Sigmoid colon (tissue), 7 donors: ENCODE results near the gene GPR119. TPM values are rescaled to one million over a fixed set of nuclear protein-coding genes. Genes with fewer than 3 reads are reported as not detected.

Experiments
- DNase-seq: peaks from one replicate; pipeline ENCODE4 v3.0.0-alpha.2; 2019
- H3K27ac ChIP-seq, 4 donors: fragments of 200-600 bp; sonication (generic); one replicate each; pipeline ENCODE4 v1.5.1; 2016 to 2019; ENCODE audit warnings: mild to moderate bottlenecking in 1 of 4
- H3K27me3 ChIP-seq, 3 donors: fragments of 200-600 bp; sonication (generic); one replicate each; pipeline ENCODE4 v1.5.1; 2019; ENCODE audit warnings: mild to moderate bottlenecking in 1 of 3
- H3K36me3 ChIP-seq, 4 donors: fragments of 200-600 bp; sonication (generic); one replicate each; pipeline ENCODE4 v1.5.1; 2016 to 2019
- H3K4me1 ChIP-seq, 4 donors: fragments of 200-600 bp; sonication (generic); one replicate each; pipeline ENCODE4 v1.5.1; 2017 to 2019
- H3K4me3 ChIP-seq, 4 donors: fragments of 200-600 bp; sonication (generic); one replicate each; pipeline ENCODE4 v1.5.1; 2017 to 2019; ENCODE audit warnings: mild to moderate bottlenecking in 2 of 4, moderate library complexity in 1 of 4
- H3K9me3 ChIP-seq, 4 donors: fragments of 200-600 bp in 3 of 4; sonication (generic) in 3 of 4; one replicate each; pipeline versions ENCODE4 v1.5.1 to v1.6.1; 2013 to 2019
- EP300 ChIP-seq, 4 donors: sonication (generic); formaldehyde crosslinking; IDR thresholded peaks; one replicate each; pipeline ENCODE4 v1.6.1; 2017; ENCODE audit warnings: antibody characterized with exemption in 4 of 4
- POLR2A ChIP-seq, 2 donors: fragments of 450-650 bp; IDR thresholded peaks; one replicate each; pipeline ENCODE4 v1.6.1; 2016; ENCODE audit warnings: antibody characterized with exemption in 2 of 2, mild to moderate bottlenecking in 2 of 2, moderate library complexity in 2 of 2
- POLR2AphosphoS5 ChIP-seq, 4 donors: sonication (generic); formaldehyde crosslinking; IDR thresholded peaks; one replicate each; pipeline ENCODE4 v1.6.1; 2017; ENCODE audit warnings: antibody characterized with exemption in 4 of 4
- WGBS, 2 donors: extraction: QIAGEN DNeasy Blood & Tissue Kit; methylation state at CpG; one replicate each; pipeline ENCODE4 v1.1.7; 2013; 5-methylcytosine and 5-hydroxymethylcytosine counted together
- intact Hi-C: fragments of 100-400 bp; cut with DNase I; formaldehyde crosslinking; loops from one replicate; pipeline ENCODE4 v1.15.1; 2023
- polyA plus RNA-seq, 3 donors: library from polyadenylated mRNA; stranded (reverse); fragments of 200-250 nt; gene quantifications; one replicate each; pipeline ENCODE4 v1.2.3, GENCODE V29; 2013
- total RNA-seq, 4 donors: library from RNA; depleted of rRNA; stranded (reverse); fragments of >200 nt; gene quantifications; one replicate each; pipeline ENCODE4 v1.1.0, GENCODE V29; 2016
- TF ChIP-seq, protein P1 (sequence below), 4 experiments: fragments of 450-650 bp in 3 of 4; fragments of 200-600 bp in 1 of 4; IDR thresholded peaks; one replicate each; pipeline ENCODE4 v1.5.1; 2016 to 2019; ENCODE audit warnings: antibody characterized with exemption in 4 of 4, mild to moderate bottlenecking in 3 of 4, moderate library complexity in 2 of 4
- donor health status: healthy with polysubstance abuse.
- donor health status: Bipolar disorder and iron deficiency.
- donor health status: healthy.

The GPR119 gene
- total and polyA plus RNA-seq, 7 donors: not detected

DNA sequence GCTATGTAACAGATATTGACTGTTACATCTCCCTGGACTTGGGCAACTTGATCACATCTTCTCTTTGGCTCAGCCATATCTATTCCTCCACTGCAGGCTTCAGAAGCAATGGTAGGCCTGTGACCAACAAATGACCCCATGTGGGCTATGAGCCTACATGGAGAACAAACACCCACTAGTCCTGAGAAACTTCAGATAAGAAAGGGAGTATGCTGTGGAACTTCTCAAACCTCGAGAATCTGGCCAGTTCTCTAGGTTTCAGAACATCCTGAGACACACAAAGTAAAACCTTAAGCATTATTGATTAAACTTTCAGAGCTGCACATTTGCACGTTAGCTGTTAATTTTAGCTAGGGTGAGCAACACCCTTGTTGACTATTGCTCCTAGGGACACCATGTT is 32.6 kb upstream of the GPR119 start:
- intact Hi-C loops: no loop called here
- Histone ChIP-seq H3K27me3 (no peaks in the 10 kb centered on the region), H3K9me3 (no peaks in the 10 kb centered on the region), H3K4me1 (no peaks in the 10 kb centered on the region), H3K27ac (no peak overlapping the region), H3K4me3 (no peak overlapping the region), H3K36me3 (no peaks in the 10 kb centered on the region)
- no peak for DNase-seq
- TF ChIP-seq POLR2AphosphoS5 (IDR thresholded peaks at IDR 0.05) (no peak), EP300 (IDR thresholded peaks at IDR 0.05) (no peak), POLR2A (IDR thresholded peaks at IDR 0.05) (no peak)
- TF ChIP-seq, protein P1, sequence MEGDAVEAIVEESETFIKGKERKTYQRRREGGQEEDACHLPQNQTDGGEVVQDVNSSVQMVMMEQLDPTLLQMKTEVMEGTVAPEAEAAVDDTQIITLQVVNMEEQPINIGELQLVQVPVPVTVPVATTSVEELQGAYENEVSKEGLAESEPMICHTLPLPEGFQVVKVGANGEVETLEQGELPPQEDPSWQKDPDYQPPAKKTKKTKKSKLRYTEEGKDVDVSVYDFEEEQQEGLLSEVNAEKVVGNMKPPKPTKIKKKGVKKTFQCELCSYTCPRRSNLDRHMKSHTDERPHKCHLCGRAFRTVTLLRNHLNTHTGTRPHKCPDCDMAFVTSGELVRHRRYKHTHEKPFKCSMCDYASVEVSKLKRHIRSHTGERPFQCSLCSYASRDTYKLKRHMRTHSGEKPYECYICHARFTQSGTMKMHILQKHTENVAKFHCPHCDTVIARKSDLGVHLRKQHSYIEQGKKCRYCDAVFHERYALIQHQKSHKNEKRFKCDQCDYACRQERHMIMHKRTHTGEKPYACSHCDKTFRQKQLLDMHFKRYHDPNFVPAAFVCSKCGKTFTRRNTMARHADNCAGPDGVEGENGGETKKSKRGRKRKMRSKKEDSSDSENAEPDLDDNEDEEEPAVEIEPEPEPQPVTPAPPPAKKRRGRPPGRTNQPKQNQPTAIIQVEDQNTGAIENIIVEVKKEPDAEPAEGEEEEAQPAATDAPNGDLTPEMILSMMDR (IDR thresholded peaks at IDR 0.05): no peak
- WGBS, 2 donors: 82 to 92% methylated on average over 2 of the region's 2 CpGs

DNA sequence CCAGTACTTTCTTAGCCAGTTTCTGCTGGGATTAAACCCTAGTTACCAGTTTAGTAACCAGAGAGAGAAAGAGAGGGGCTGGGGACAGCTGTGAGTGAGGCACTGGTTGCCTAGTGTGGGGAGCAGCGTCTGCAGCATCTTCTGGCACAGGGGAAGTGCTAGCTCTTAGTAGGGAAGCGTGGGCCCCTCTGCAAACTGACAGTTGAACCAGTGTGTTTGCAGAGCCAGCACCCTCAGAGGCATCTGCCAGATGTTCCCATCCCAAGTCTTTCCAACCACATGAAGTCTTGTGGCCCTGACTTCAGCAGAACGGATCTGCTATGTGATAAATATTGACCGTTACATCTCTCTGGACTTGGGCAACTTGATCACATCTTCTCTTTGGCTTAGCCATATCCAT is 31.3 kb upstream of the GPR119 start:
- Histone ChIP-seq H3K27me3 (no peaks in the 10 kb centered on the region), H3K4me1 (no peaks in the 10 kb centered on the region), H3K27ac (no peak overlapping the region), H3K9me3 (no peaks in the 10 kb centered on the region), H3K36me3 (peaks cover 0 to 8% (median 0%) of the 10 kb centered on the region in 4 donors), H3K4me3 (no peak overlapping the region)
- no peak for DNase-seq
- intact Hi-C loops: no loop called here
- no peak for TF ChIP-seq POLR2A (IDR thresholded peaks at IDR 0.05)
- TF ChIP-seq, protein P1 (IDR thresholded peaks at IDR 0.05): no peak
- TF ChIP-seq EP300 (IDR thresholded peaks at IDR 0.05): no peak
- TF ChIP-seq POLR2AphosphoS5 (IDR thresholded peaks at IDR 0.05): no peak
- WGBS, 2 donors: 88 to 91% methylated on average over 4 of the region's 4 CpGs

GRCh38 chrX:130415201-130415600 is 29.7 kb upstream of the GPR119 start:
- Histone ChIP-seq H3K27me3 (no peaks in the 10 kb centered on the region), H3K27ac (no peak overlapping the region), H3K4me3 (no peak overlapping the region), H3K9me3 (no peaks in the 10 kb centered on the region), H3K4me1 (no peaks in the 10 kb centered on the region), H3K36me3 (peaks cover 0 to 16% (median 0%) of the 10 kb centered on the region in 4 donors)
- TF ChIP-seq POLR2A (IDR thresholded peaks at IDR 0.05) (no peak), EP300 (IDR thresholded peaks at IDR 0.05) (no peak)
- TF ChIP-seq, protein P1 (IDR thresholded peaks at IDR 0.05): no peak
- 78 to 92% methylated on average over 7 of the region's 7 CpGs for WGBS, 2 donors
- intact Hi-C loops: no loop called here
- no peak for DNase-seq

GRCh38 chrX:130414800-130415199 is 29.3 kb upstream of the GPR119 start:
- no peak for DNase-seq
- Histone ChIP-seq H3K27ac (no peak overlapping the region), H3K27me3 (no peaks in the 10 kb centered on the region), H3K9me3 (no peaks in the 10 kb centered on the region), H3K4me3 (no peak overlapping the region), H3K4me1 (no peaks in the 10 kb centered on the region), H3K36me3 (peaks cover 0 to 19% (median 2%) of the 10 kb centered on the region in 4 donors)
- WGBS, 2 donors: 96 to 97% methylated on average over 5 of the region's 5 CpGs
- intact Hi-C loops: no loop called here
- TF ChIP-seq EP300 (IDR thresholded peaks at IDR 0.05) (no peak), POLR2AphosphoS5 (IDR thresholded peaks at IDR 0.05) (no peak), POLR2A (IDR thresholded peaks at IDR 0.05) (no peak)
- TF ChIP-seq, protein P1 (IDR thresholded peaks at IDR 0.05): no peak

- intact Hi-C loops: no loop called here
Observed at GRCh38 chrX:130413415-130413814, 27.9 kb upstream of the GPR119 start.

More at GRCh38 chrX:130413415-130413814, 27.9 kb upstream of the GPR119 start:
- TF ChIP-seq EP300 (IDR thresholded peaks at IDR 0.05) (no peak), POLR2A (IDR thresholded peaks at IDR 0.05) (no peak), POLR2AphosphoS5 (IDR thresholded peaks at IDR 0.05) (no peak)
- TF ChIP-seq, protein P1 (IDR thresholded peaks at IDR 0.05): no peak
- Histone ChIP-seq H3K4me3 (no peak overlapping the region), H3K36me3 (peaks cover 0 to 27% (median 7%) of the 10 kb centered on the region in 4 donors), H3K27ac (no peak overlapping the region), H3K9me3 (no peaks in the 10 kb centered on the region), H3K4me1 (no peaks in the 10 kb centered on the region), H3K27me3 (no peaks in the 10 kb centered on the region)
- DNase-seq: no peak
- WGBS, 2 donors: 78 to 95% methylated on average over 2 of the region's 2 CpGs
